Rectal smooth muscle tissue (tissue), 1 donor: Measurements from ENCODE around the gene ARFGAP1.

Experiments used
- H3K27ac ChIP-seq: one replicate; pipeline ENCODE4 v1.7.0; 2013; ENCODE audit warnings: low read depth, low read length, inconsistent platforms
- H3K27me3 ChIP-seq: one replicate; pipeline ENCODE4 v1.7.0; 2013; ENCODE audit warnings: low read length; ENCODE audit not compliant: control insufficient read depth, insufficient read depth
- H3K36me3 ChIP-seq: one replicate; pipeline ENCODE4 v1.7.0; 2013; ENCODE audit warnings: low read length; ENCODE audit not compliant: control insufficient read depth, insufficient read depth
- H3K4me1 ChIP-seq: one replicate; pipeline ENCODE4 v1.7.0; 2013; ENCODE audit warnings: low read length; ENCODE audit not compliant: control insufficient read depth, insufficient read depth
- H3K4me3 ChIP-seq: one replicate; pipeline ENCODE4 v1.7.0; 2013; ENCODE audit warnings: low read length
- H3K9ac ChIP-seq: one replicate; pipeline ENCODE4 v1.7.0; 2013; ENCODE audit warnings: low read length

ARFGAP1 gene

DNA sequence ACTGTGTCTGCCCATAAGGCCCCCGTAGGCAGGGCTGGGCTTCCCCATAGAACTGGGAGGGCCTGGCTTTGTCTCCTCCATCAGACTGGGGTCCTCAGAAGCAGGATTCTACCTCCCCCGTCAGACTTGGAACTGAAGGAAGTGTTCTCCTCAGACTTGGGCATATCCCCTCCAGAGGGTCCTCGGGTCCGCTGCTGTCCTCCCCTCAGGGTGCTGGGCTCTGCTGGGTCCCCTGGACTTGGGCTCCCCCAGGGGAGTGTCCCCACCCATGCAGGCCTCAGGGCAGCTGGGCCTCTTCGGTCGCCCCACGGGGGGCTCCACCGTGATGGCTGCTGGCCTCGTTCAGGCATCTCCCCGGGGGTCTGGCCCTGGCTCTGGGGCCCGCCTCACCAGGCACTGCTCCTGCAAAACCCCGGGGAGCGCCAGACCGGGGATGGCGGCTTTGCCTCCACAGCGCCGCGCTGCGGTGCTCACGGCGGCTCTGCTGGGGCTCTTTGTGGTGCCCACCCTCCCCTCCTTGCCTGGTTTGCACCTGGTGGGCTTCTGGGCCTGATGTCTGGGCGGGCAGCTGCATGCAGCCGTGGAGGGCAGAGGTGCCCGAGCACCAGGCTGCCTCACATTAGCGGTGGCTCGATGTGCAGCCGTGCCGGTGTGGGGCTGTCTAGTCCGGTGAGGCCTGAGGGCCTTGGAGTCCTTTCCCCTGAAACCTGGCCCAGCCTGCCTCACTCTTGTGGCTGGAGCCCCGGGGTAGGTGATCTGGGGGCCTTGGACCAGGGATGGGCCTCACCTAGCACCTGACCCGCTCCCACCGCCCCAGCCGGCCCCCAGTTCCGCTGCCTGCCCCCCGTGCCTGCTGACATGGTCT, 34.3 kb downstream of the ARFGAP1 start:
- Histone ChIP-seq H3K27me3 (peaks cover 4% of the 10 kb centered on the region), H3K27ac (no peak overlapping the region), H3K36me3 (no peaks in the 10 kb centered on the region), H3K9ac (no peak overlapping the region), H3K4me3 (no peak overlapping the region), H3K4me1 (no peaks in the 10 kb centered on the region)

- H3K27ac ChIP-seq = no peak overlapping the region
- H3K4me1 ChIP-seq = no peaks in the 10 kb centered on the region
- no peak overlapping the region for H3K4me3 ChIP-seq
- no peak overlapping the region for H3K9ac ChIP-seq
- no peaks in the 10 kb centered on the region for H3K36me3 ChIP-seq
- H3K27me3 ChIP-seq = peaks cover 7% of the 10 kb centered on the region
These were observed 35.1 kb downstream of the ARFGAP1 start for GRCh38 chr20:63307538-63308217.

DNA sequence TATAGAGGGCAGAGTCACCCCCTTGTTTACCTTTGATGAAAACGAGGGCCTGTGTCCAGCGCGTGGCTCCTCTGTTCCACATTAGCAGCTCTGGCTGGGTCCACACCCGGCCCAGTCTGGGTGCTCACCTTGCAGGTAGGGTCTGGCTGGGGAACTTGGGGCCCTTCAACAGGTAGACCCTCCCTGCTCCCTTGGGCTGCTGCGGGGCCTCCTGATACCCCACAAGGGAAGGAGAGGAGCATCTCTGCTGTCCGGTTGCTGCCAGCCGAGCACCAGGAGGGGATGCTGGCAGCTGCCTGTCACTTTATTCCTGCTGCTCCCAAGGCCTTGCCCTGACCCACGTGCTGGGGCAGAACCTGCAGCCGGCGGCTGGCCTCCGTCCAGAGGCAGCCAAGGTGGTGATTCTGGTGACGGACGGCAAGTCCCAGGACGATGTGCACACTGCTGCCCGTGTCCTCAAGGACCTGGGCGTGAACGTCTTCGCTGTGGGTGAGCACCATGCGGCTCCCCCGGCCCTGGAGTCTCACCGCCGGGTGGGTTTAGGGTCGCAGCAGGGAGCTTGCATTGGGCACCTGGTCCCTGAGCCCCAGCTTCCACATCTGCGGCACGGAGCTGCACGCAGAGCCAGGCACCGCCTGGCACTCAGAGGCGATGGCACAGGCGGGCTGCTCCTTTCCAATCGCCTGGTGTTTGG, 35.8 kb downstream of the ARFGAP1 start:
- Histone ChIP-seq H3K27me3 (peaks cover 7% of the 10 kb centered on the region), H3K36me3 (no peaks in the 10 kb centered on the region), H3K27ac (no peak overlapping the region), H3K9ac (no peak overlapping the region), H3K4me3 (no peak overlapping the region), H3K4me1 (no peaks in the 10 kb centered on the region)

DNA sequence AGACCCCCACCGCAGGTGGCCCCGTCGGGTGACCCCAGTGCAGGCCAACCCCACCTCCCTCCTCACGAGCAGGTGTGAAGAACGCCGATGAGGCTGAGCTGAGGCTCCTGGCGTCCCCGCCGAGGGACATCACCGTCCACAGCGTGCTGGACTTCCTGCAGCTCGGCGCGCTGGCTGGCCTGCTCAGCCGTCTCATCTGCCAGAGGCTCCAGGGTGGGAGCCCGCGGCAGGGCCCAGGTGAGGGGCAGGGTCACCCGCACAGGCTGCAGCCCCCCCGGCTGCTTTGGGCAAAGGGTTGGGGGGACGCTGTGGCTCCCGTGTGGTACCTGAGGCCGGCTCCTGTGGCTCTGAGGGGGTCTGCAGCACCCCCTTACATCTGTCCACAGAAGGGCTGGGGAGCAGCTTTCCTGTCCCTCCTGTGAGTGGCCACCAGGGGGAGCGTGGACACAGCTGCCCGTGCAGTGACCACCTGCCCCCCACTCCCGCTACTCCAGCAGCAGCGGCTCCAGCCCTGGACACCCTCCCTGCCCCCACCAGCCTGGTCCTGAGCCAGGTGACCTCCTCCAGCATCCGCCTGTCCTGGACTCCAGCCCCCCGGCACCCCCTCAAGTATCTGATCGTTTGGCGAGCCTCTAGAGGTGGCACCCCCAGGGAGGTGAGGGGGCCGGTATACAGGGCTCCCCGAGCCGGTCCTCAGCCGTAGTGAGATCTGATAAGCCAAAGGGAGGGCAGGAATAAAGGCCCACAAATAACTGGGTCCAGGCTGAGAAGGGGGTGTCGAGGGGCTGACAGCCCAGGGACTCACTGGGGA, 36.9 kb downstream of the ARFGAP1 start:
- peaks cover 7% of the 10 kb centered on the region for H3K27me3 ChIP-seq
- no peak overlapping the region for H3K9ac ChIP-seq
- H3K27ac ChIP-seq = no peak overlapping the region

DNA sequence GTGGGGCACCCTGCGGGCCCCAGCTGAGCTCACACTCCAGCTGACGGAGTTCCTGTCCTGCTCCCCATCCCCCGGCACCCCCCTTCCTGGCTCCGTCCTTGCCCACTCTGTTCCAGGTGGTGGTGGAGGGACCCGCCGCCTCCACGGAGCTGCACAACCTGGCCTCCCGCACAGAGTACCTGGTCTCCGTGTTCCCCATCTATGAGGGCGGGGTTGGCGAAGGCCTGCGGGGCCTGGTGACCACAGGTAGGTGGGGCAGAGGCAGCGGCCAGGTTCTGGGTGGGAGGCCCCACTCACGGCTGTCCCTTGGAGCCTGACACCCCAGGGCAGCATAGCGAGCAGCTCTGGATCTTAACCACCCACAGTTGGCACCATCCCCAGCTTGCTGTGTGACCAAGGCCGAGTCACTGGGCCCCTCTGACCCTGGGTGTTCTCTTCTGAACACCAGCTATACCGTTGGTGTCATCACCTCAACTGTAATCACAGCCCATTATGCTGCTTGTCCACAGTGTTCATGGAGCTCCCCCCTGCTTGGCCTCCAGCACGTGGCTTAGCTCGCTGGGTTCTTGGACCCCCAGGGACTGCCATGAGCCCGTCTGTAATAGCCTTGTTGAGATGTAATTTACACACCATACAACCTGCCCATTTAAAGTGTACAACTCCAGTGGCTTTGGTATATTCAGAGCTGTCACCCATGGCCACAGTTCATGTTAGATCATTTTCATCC, 37.8 kb downstream of the ARFGAP1 start:
- Histone ChIP-seq H3K27ac (no peak overlapping the region), H3K9ac (no peak overlapping the region), H3K4me1 (no peaks in the 10 kb centered on the region), H3K36me3 (no peaks in the 10 kb centered on the region), H3K4me3 (no peak overlapping the region), H3K27me3 (peaks cover 7% of the 10 kb centered on the region)

More for the DNA sequence above, 36.9 kb downstream of the ARFGAP1 start:
- Histone ChIP-seq H3K4me1 (no peaks in the 10 kb centered on the region), H3K36me3 (no peaks in the 10 kb centered on the region), H3K4me3 (no peak overlapping the region)

- no peak overlapping the region for H3K27ac ChIP-seq
- peaks cover 7% of the 10 kb centered on the region for H3K27me3 ChIP-seq
- H3K36me3 ChIP-seq = no peaks in the 10 kb centered on the region
- no peak overlapping the region for H3K9ac ChIP-seq
- no peak overlapping the region for H3K4me3 ChIP-seq
- no peaks in the 10 kb centered on the region for H3K4me1 ChIP-seq
These were observed 38.7 kb downstream of the ARFGAP1 start for GRCh38 chr20:63311186-63311832.

DNA sequence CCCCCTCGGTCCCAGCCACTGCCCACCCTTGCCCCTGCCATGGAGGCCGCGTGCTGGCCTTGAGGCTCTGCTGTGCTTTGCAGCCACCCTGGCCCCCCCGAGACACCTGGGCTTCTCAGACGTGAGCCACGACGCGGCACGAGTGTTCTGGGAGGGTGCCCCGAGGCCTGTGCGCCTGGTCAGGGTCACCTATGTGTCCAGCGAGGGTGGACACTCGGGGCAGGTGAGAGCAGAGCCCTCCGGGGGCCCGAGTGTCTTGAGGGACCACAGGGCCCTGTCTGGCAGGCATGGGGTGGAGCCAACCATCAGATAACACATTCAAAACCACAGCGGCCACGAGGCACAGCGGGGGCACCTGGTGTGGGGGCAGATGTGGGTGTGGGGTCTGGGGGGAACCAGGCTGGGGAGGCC, 39.2 kb downstream of the ARFGAP1 start:
- Histone ChIP-seq H3K9ac (no peak overlapping the region), H3K27me3 (peaks cover 3% of the 10 kb centered on the region), H3K36me3 (no peaks in the 10 kb centered on the region), H3K27ac (no peak overlapping the region), H3K4me3 (no peak overlapping the region), H3K4me1 (no peaks in the 10 kb centered on the region)

DNA sequence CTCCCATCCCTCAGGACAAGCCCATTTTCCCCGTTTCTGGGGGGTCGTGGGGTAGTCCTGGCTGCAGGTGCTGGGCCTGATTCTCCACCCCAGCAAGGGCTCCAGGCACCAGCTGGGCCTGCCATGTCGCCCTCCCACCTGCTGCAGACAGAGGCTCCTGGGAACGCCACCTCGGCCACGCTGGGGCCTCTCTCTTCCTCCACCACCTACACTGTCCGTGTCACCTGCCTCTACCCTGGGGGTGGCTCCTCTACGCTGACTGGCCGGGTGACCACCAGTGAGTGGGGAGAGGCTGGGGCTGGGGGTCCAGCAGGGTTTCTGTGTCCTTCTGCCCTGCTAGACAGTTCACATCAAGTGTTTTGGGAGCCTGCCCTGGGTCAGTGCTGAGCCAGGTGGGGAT, 39.7 kb downstream of the ARFGAP1 start:
- H3K4me3 ChIP-seq = no peak overlapping the region
- H3K27me3 ChIP-seq = peaks cover 3% of the 10 kb centered on the region
- no peaks in the 10 kb centered on the region for H3K36me3 ChIP-seq
- no peak overlapping the region for H3K9ac ChIP-seq
- H3K4me1 ChIP-seq = no peaks in the 10 kb centered on the region
- H3K27ac ChIP-seq = no peak overlapping the region

DNA sequence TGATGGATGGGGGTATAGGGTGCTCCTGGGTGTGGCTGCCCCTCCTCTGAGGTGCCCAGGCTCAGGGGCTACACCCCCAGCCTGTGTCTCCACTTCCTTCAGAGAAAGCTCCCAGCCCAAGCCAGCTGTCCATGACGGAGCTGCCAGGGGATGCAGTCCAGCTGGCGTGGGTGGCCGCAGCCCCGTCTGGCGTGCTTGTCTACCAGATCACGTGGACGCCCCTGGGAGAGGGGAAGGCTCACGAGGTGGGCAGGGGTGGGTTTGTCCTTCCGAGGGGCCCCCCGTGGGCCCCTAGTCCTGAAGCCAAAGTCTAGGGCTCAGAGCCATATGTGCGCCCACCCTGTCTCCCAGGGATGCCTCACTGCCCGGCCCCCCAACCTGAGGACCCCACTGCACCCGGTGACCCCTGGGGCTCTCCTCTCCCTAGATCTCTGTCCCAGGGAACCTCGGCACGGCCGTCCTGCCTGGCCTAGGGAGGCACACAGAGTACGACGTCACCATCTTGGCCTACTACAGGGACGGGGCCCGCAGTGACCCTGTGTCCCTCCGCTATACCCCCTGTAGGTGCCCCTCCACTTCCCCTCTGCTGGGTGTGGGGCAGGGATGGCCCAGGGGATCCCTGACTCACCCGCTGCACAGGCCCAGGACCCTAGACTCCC, 40.2 kb downstream of the ARFGAP1 start:
- H3K4me3 ChIP-seq = no peak overlapping the region
- no peaks in the 10 kb centered on the region for H3K36me3 ChIP-seq
- no peaks in the 10 kb centered on the region for H3K4me1 ChIP-seq
- H3K9ac ChIP-seq = no peak overlapping the region
- H3K27ac ChIP-seq = no peak overlapping the region
- H3K27me3 ChIP-seq = peaks cover 3% of the 10 kb centered on the region

GRCh38 chr20:63313349-63314014, 40.9 kb downstream of the ARFGAP1 start:
- Histone ChIP-seq H3K4me1 (no peaks in the 10 kb centered on the region), H3K4me3 (no peak overlapping the region), H3K27ac (no peak overlapping the region), H3K27me3 (peaks cover 3% of the 10 kb centered on the region), H3K9ac (no peak overlapping the region), H3K36me3 (no peaks in the 10 kb centered on the region)
